Measurements from ENCODE around the gene MAN1C1.

The MAN1C1 gene

GRCh38 chr1:25803368-25803767, 186.8 kb downstream of the MAN1C1 start:
- DNase-seq (ENCODE audit: low read depth in 2 of 2) = no peak

- no peak for DNase-seq (ENCODE audit: low read depth in 2 of 2)
Observed at GRCh38 chr1:25804244-25804963, 187.8 kb downstream of the MAN1C1 start.

- DNase-seq (ENCODE audit: low read depth in 2 of 2) = no peak
Observed at GRCh38 chr1:25804964-25805862, 188.6 kb downstream of the MAN1C1 start.

GRCh38 chr1:25805863-25806225, 189.3 kb downstream of the MAN1C1 start:
- DNase-seq (ENCODE audit: low read depth in 2 of 2) = no peak

GRCh38 chr1:25806418-25806817, 189.8 kb downstream of the MAN1C1 start:
- DNase-seq (ENCODE audit: low read depth in 2 of 2) = no peak

- DNase-seq (ENCODE audit: low read depth in 2 of 2) = no peak
Observed at GRCh38 chr1:25807480-25808390, 191.1 kb downstream of the MAN1C1 start.

- no peak for DNase-seq (ENCODE audit: low read depth in 2 of 2)
Observed at GRCh38 chr1:25808481-25809244, 192.1 kb downstream of the MAN1C1 start.

- DNase-seq (ENCODE audit: low read depth in 2 of 2) = no peak
Observed at GRCh38 chr1:25809283-25809926, 192.8 kb downstream of the MAN1C1 start.

GRCh38 chr1:25809929-25810328, 193.3 kb downstream of the MAN1C1 start:
- no peak for DNase-seq (ENCODE audit: low read depth in 2 of 2)

- peak; percentile 77 to 84 for DNase-seq (ENCODE audit: low read depth in 2 of 2)
Observed at GRCh38 chr1:25810341-25811299, 194.0 kb downstream of the MAN1C1 start.

GRCh38 chr1:25811384-25812082, 194.9 kb downstream of the MAN1C1 start:
- DNase-seq (ENCODE audit: low read depth in 2 of 2) = no peak

GRCh38 chr1:25813071-25813733, 196.6 kb downstream of the MAN1C1 start:
- no peak for DNase-seq (ENCODE audit: low read depth in 2 of 2)

- DNase-seq (ENCODE audit: low read depth in 2 of 2) = no peak
Observed at GRCh38 chr1:25813734-25814471, 197.3 kb downstream of the MAN1C1 start.

GRCh38 chr1:25814549-25815087, 198.0 kb downstream of the MAN1C1 start:
- no peak for DNase-seq (ENCODE audit: low read depth in 2 of 2)

GRCh38 chr1:25815208-25816111, 198.9 kb downstream of the MAN1C1 start:
- DNase-seq (ENCODE audit: low read depth in 2 of 2) = no peak

- no peak for DNase-seq (ENCODE audit: low read depth in 2 of 2)
Observed at GRCh38 chr1:25816112-25816718, 199.6 kb downstream of the MAN1C1 start.

Measured in stimulated activated CD4-positive, alpha-beta T cell treated with anti-CD3 and anti-CD28 coated beads, Interleukin-1b, Interleukin-23, amount 100 ng/mL, for 4 hours (primary cell).